ENCODE measurements around the gene SORCS2.

Gene SORCS2

DNA sequence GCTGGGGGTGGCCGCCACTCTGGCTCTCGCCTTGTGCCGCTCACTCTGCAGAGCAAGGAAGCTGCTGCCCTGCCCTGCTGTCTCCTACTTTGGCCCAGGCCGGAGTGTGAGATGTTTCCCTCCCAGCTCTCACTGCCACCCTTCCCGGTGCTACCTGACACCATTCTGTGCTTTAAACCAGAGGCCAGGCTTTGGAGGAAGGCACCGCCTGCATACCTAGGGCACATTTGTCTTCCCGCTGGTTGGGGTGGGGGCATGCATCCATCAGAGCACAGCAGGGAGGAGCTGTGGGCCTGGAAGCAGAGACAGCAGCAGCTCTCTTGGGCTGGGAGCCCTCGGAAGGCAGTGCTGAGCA, 339.3 kb downstream of the SORCS2 start:
- TF ChIP-seq, protein P1, sequence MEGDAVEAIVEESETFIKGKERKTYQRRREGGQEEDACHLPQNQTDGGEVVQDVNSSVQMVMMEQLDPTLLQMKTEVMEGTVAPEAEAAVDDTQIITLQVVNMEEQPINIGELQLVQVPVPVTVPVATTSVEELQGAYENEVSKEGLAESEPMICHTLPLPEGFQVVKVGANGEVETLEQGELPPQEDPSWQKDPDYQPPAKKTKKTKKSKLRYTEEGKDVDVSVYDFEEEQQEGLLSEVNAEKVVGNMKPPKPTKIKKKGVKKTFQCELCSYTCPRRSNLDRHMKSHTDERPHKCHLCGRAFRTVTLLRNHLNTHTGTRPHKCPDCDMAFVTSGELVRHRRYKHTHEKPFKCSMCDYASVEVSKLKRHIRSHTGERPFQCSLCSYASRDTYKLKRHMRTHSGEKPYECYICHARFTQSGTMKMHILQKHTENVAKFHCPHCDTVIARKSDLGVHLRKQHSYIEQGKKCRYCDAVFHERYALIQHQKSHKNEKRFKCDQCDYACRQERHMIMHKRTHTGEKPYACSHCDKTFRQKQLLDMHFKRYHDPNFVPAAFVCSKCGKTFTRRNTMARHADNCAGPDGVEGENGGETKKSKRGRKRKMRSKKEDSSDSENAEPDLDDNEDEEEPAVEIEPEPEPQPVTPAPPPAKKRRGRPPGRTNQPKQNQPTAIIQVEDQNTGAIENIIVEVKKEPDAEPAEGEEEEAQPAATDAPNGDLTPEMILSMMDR (IDR thresholded peaks at IDR 0.05; ENCODE audit: extremely low read depth, missing control alignments), result no peak
- DNase-seq (ENCODE audit: low spot score), result no peak

DNA sequence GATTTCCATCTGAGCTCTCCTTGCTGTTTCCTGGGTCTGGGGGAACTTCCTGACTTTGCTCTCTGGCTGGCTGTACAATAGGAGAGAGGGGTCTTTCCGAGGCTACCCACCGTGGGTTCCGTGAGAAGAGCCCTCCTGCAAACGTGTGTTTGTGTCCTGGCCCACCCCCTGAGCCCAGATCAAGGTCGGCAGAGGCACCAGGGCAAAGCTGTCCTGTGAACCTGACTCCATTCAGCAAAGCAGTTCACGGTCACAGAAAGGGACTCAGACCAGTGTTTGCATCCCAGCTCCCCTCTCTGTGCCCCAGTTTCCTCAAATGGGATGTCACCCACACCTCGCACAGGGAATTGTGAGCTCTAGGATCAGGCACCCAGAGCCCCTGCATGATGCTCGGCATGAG, 339.7 kb downstream of the SORCS2 start:
- TF ChIP-seq, protein P1 (IDR thresholded peaks at IDR 0.05; ENCODE audit: extremely low read depth, missing control alignments), result no peak
- DNase-seq (ENCODE audit: low spot score), result no peak

DNA sequence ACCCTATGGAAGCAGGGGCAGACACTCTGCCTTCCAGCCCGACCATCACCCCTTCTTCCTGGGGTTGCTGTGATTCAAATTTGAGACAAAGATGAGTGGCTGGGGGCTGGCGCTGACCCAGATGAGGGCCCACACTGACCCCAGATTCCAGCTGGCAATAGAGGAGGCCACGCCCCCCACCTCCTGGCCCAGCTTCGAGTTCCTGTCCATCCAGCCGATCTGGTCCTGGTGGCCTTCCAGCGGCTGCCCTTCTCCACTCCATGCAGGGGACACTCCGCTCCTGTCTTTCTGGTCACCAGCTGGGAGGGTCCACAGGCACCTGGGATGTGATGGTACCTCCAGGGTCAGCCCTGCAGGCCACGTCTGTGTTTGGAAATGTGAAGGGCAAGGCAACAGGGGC, 340.9 kb downstream of the SORCS2 start:
- no peak for DNase-seq (ENCODE audit: low spot score)
- TF ChIP-seq, protein P1 (IDR thresholded peaks at IDR 0.05; ENCODE audit: extremely low read depth, missing control alignments), result no peak

DNA sequence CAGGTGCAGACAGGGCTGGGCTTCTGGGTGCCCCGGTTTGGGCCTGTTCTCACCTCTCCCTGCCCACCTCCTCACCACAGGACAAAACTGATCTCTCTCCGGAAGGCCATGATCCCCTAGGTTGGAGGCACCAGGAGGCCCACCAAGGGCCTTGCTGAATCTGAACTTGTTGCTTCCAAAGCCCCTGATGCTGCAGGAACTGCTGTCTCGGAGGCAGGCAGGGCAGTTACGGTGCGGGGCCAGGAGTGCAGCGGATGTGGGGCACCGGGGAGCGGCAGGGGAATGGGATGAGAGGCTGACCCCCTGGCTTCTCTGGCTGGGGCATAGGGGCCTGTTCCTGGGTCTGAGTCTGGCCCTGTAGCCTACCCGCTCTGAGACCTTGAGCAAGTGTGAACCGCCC, 342.8 kb downstream of the SORCS2 start:
- no peak for DNase-seq (ENCODE audit: low spot score)
- TF ChIP-seq, protein P1 (IDR thresholded peaks at IDR 0.05; ENCODE audit: extremely low read depth, missing control alignments), result no peak

DNA sequence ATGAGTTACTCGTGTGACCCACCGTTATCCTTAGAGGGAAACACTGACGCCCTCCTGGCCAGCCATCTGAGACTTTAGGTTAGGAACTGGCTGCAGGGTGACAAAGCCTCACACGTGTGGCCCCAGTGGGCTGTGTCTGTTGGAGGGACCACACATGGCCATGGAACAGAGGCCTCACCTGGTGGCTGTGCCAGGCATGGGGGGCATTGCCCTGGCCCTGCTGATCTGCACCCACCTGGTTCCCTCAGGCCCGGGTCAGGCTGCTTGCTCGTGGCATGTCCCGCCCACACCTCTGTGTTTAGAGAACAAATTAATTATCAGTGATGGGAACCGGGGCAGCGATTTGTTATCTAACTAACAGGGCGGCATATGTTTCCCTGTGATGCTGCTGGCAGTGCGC, 343.3 kb downstream of the SORCS2 start:
- DNase-seq (ENCODE audit: low spot score), result no peak
- TF ChIP-seq, protein P1 (IDR thresholded peaks at IDR 0.05; ENCODE audit: extremely low read depth, missing control alignments), result no peak

DNA sequence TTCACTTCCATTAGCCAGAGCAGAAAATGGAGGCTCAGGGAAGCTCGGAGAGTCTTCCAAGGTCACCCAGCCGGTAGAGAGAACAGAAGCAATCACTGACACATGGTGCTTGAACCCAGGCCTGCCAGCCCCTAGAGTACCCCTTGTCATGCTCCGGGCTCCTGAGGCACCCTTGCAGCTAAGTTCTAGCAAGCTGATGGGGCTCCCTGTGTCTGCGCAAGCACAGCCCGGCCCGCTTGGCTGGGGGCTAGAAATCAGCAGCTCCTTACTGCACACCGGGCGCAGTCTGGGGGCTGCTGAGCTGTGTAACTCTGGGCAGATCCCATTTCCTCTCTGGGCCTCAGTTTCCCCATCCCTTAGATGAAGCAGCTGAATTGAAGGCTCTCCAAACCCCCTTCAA, 344.5 kb downstream of the SORCS2 start:
- TF ChIP-seq, protein P1 (IDR thresholded peaks at IDR 0.05; ENCODE audit: extremely low read depth, missing control alignments), result no peak
- DNase-seq (ENCODE audit: low spot score), result no peak

DNA sequence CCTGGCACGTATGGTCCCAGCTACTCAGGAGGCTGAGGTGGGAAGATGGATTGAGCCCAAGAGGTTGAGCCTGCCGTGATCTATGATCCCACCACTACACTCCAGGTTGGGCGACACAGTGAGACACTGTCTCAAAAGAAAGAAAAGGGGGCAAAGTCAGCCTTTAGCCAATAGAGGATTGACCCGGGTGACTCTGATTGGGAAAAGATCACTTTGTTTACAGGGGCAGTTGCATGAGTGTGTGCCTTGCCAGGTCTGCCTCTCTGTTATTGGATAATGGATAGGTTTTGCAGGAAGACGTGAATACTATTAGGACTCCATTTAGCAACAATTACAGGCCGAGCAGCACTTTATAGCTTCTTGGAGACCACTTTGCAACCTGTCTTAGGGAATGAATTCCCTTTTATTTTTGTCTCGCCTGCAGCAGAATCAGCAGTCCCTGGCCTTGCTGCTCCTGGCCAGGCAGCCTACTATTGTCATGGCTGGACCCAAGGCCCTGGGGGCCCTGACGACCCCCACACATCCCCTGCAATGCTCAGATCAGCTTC, 345.6 kb downstream of the SORCS2 start:
- TF ChIP-seq, protein P1 (IDR thresholded peaks at IDR 0.05; ENCODE audit: extremely low read depth, missing control alignments), result no peak
- DNase-seq (ENCODE audit: low spot score), result no peak

Data from GM20000 (cell line).